GM20431 (cell line): Measurements from ENCODE around the gene SATB2.

Source experiments
- in situ Hi-C: fragments of 300-500 bp; cut with MseI, MboI; formaldehyde crosslinking; loops from one replicate; pipeline ENCODE4 v1.15.0; 2020; ENCODE audit warnings: low sequenced_read_pairs; ENCODE audit not compliant: unreplicated experiment

SATB2 gene

DNA sequence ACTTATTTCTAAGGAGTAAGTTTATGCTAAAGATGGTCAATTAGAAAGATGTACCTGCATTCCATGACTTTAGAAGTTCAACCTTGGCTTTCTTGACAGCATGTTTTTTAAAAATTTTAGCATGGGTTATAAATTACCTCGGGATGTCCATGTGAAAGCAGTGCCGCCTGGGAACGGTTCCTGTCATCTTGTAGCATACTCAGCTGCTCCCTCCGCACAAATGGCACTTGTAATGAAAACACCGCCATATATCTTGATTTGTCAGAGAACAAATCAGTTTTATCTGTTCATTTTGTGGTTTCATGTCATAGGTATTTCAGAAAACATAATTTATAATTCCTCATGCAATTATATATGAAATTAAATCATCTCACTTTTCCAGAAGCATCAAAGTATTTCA, 38.3 kb downstream of the SATB2 start:
- in situ Hi-C loops, result no loop called here

DNA sequence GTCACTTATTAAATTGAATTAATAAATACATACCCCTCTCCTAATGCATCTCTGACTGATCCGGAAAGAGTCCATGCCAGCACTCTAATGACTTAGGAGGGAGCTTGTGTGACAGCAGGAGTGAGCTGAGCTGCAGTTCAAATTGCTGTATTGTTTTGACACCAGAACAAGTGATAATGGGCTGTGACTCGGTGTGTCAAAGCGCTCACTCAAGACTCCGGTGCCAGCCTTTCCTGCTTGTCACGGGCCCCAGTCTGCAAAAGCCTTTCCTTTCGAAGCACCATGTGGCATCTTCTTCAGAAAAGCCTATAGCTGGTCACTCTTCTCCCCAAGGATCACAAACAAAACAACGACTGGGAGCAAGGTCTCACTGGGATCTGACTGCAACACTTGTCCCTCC, 43.3 kb downstream of the SATB2 start:
- in situ Hi-C loops, result no loop called here

DNA sequence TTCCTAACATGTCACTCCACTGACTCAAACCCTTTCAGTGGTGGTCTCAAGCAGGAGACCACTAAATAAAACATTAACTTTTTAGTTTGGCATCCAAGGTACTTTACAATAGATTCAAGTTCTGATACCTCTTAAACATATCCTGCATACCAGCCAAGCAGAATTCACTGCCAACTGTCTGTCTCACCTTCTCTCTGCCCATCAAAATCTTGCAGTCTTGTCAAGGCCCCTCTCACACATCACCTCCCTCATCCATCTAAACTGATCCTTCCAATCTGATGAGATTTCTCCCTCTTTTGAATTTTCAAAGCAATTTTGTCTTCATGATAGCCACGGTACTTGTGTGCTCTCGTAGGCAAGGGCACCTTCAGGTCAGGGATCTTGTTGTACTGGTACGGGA, 43.7 kb downstream of the SATB2 start:
- in situ Hi-C loops, result no loop called here

DNA sequence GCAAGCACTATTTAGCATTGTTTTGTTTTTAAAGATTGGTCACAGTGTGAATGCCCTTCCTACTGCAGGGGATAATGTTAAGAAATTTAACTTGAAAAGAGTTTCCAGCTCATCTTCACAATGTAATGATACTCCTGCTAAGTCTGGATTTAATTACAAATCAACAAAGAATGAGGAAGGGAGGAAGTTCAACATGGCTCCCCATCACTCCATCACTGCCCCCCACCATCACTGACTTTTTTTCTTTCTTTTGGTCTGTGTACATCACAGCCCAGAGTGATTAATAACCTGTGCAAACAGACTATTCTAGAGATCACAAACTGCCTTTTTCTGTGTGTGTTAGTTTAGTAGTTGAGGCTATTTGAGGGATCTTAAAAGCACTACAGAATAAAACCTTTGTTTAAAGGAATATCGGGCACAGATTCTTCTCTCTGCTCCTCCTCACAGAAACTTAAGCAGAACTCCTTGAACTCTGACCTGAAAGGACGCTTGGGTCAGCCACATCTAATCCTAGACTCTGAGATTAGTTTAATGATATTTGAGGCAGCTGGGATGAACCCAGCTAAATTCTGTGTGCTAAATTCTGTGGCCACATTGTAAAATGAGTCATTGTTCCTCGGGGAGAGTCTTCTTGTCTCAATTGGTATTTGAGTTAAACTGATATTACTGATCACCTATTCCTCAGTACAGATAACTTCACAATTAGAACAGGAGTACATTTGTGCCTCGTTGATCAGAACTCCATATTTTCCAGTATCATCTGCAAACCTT, 47.8 kb downstream of the SATB2 start:
- in situ Hi-C loops, result no loop called here

DNA sequence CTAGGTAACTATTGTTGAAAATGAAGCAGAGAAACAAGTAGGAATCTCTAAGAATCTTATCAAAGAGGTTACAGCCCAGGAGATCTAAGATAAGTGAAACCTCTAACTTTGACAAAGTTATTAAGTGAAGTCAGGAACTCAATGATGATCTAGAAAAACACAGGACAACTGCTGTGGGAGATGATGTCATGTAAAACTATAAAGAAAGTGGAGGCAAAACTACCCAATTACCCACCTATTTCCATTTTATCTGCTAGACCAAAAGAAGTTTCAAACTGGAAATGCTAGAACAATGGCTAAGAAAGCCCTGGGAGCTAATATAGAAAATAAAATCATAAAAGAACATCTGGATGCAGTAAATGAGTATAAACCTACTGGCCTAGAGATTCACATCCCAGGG, 50.3 kb downstream of the SATB2 start:
- in situ Hi-C loops, result no loop called here

DNA sequence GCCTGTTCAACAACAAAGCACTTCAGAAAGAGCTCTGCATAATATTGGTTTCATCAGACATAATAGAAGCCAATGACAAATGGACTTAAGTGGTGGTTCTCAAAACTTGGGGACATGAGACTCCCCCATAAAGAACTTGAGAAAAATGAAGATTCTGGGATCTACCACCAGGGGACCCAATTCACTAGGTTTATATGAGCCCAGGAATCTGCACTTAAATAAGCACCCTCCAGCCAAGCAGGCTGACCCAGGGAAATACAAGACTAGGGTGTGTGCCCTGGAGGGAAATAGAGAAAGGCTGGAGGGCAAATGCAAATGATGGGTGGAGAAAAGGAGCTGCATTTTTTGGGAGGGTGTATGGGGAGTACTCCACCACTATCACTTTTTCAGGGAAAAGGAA, 52.5 kb downstream of the SATB2 start:
- in situ Hi-C loops, result no loop called here

DNA sequence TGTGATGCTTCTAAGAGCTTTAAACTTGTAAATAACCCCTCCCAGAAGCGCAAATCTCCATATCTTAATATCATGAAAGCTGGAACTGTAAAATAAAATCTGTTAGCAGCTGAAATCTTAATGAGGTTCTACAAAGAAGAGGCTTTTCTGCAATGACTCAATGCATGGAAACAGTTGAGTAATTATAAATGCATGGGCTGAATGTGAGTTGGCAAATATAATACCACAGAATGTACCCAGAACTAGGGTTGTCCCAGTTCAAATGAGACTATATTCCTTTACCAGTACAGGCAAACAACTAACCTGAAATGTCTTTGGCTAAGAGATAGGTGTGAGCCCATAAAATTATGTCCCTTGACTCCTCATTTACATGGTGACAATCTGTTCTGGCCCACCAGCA, 52.9 kb downstream of the SATB2 start:
- in situ Hi-C loops, result no loop called here

DNA sequence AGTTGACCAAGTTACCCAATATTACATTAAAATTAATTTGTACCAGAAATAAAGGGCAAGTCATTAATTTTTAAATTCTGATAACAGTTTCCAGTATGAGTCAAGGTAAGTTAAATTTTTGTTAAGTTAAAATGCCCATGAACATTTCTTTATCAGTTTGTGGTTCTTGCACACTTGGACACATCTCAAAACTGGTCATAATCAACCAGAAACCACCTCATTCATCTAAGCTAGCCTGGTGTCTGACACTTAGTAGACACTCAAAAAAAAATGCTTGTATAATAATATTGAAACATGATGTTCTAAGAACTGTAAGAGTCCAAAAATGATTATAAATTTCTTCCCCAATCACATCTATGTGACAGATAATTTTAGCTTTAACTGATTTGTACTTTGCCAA, 62.4 kb downstream of the SATB2 start:
- in situ Hi-C loops, result no loop called here

DNA sequence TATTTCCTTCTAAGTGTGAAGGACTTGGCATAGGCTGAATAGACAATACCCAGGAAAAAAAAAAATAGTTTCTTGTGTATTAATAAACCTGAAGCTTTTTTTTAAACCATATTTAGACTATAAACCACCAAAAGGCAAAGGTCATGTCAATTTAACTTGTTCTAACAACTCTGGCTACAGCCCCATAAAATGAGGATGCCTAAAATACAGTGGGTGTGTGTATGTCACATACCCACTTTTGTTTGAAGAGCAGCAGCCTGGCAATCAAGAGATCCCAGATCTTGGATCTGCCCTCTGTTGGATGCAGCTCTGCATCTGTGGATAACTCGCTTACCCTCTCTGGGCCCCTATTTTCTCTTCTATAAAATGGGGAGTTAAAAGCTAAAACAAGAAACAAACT, 65.4 kb downstream of the SATB2 start:
- in situ Hi-C loops, result no loop called here

DNA sequence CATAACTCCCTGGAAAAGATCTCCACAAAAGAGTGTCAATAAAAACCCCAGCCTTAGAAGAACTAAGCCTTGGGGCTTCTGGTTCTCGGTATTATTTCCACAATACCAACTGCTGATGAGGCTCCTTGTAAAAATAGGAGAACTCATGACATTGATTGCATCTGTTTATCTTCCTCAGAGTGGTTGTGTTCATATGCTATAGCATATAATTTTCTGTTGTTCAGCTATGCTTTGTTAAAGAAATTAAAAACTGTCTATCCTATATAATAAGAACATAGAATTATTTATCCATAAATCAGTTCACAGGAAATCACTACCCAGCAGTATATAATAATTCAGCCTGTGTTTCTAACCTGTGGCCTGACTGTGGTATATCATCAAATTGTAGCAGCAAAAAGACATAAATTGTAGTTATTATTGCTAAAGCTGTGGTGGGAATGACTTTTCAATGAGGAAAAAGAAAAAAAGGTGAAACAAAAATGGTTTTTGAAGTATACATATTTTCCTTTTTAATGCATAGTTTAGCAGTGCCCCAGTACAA, 68.9 kb downstream of the SATB2 start:
- in situ Hi-C loops, result no loop called here

DNA sequence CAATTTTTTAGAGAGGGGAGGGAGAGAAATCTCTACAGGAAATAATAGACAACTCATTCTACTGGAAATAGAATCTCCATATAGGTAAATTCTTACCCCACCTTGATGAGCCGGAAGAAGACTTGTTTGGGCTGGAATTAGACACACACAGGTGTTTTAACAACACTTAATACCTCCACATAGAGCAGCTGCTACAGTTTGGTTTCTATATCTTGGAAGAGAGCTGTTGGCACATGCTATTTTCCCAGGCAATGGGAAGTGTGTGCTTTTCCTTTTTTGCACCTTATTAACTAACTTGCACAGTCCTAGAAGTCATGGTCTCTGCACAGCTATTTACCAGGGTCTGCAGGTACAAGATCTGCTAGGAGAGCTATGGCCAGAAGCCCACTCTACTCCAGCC, 73.7 kb downstream of the SATB2 start:
- in situ Hi-C loops, result no loop called here

DNA sequence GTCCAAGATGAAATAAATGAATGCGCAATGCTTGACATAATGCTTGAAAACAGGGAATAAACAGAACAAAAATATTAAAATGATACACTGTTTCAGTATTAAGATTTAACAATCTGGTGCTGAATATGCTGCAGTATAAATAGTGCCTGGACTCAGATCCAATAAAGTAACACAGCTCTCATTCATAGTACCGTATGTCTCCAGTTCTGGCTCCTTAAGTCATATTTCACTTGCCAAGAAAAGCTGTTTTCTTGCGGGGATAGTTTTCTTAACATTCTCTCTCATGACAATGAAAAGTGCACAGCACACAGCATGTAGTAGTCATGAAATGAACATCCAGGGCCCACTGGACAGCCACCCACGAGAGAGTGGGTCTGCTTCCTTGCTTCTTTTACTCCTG, 74.7 kb downstream of the SATB2 start:
- in situ Hi-C loops, result no loop called here

DNA sequence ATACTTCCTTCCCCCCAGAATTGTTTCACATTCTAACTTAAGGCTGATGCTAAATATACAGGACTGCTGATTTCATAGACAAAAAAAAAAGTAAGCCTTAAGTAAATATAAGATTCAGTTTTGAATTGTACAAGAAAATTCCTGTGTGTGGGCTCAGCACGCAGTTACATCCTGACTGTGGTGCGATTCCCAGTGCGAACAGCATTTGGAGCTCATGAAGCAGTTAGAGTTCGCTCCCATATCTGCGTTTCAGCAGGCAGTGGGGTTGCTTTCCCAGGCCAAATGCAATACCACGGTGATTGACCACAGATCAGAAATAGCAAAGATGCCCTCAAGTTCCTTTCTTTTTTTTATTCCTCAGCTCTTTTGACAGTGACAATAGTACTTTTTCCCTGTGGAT, 75.6 kb downstream of the SATB2 start:
- in situ Hi-C loops, result no loop called here

DNA sequence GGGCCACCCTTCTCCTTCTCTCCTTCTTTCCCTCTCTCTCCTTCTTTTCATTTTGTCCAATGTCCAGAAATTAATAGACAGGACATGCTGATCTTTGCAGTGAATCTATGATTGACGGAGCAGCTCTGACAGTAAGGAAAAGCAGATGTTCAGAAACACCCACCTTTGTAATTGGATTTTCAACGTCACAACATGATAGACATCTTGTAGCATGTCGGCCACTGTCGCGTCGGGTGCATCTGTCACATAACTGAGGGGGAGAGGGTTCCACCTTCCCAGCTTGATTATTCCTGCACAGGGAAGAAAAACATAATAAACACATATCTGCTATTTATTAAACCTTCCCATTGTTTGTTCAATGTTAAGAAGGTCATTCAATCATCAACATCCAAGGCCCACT, 76.2 kb downstream of the SATB2 start:
- in situ Hi-C loops, result no loop called here

DNA sequence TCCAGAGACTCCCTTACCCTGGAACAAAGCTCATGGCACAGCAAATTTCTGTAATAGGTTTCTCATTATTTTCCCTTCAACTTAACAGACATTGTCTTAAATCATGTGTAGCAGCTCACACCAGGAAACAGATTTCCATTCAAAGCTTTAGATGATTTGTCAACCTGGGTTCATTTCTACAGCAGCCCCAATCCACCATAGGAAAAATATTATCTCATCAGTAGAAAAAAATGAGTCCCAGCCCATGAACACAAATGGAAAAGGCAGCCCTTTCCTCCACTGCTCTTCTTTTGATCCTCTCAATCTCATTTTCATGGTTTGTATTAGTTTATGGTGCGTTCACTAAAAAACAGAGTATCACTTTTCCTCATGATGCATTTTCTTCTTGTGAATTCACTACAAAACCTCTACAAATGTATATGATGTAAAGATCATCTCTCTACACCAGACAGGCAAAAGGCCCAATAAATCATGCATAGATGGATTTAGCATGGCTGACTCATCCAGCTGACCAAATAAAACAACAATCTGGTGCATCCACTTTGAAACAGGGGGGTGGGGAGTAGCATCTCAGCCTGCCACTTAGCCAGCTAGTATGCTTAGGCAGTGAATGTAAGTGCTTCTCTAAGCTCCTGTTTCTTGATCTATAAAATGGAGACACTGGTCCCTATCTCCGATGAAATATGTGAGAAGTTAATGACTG, 78.6 kb downstream of the SATB2 start:
- in situ Hi-C loops, result no loop called here

DNA sequence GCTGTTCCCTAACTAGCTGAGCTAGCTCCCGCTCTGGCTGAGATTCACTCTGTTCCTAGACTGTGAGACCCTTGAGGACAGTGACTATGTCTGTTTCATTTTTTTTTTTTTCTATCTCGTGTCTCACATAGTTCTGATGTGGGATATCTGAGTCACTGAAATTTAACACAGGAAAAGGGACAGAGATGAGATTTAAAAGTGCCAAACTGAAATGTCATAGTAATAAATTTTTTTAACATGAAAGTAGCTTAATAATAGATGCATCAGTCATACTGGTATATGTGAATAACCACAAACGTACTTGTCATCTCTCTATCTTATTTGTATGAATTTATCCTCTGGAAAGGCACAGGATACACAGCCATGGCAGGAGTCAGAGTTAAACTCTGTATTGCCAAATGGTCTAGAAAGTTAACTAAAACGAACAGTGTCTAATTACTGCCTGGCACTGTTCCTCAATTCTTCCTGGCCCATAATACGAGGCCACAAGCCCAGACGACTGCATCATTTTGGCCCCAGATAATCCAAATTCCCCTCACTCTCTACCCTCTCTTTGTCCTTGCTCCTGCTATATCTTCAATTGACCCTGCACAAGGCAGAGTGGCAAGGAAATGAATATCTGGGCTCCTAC, 87.5 kb downstream of the SATB2 start:
- in situ Hi-C loops, result no loop called here

DNA sequence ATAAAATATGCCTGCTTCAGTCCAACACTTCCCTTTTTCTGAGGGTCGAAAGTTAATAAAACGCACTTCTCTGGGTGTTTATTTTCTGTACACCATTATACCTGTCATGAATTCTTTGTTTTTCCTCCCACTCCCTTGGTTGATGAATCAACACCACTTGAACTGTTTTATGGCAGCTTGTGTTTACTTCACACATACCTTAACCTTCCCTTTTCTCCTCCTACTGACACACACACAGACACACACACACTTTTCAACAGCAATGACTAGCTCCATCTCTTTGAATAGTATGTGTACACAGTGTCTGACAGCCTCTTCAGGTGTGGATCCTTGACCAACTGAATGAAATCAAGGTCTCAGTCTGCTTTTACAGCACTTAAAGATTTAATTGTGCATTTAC, 91.3 kb downstream of the SATB2 start:
- in situ Hi-C loops, result no loop called here

DNA sequence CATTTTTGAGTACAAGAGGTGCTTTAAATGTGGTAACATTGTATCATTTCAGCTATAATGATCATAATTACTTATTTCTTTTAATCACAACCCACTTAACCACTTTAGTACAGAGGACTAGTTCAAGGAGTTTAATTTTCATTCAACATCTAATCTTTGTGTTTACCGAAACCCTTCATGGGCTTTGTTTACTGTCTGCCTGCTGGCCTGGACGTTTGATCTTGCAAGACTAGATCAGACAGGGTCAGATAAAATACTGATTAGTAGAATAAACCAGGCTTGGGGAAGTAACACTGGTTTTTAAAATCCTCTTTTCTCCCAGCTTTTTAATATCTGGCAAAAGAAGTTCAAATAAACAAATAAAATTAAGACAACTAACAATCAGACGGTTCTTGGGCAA, 93.6 kb downstream of the SATB2 start:
- in situ Hi-C loops, result no loop called here

DNA sequence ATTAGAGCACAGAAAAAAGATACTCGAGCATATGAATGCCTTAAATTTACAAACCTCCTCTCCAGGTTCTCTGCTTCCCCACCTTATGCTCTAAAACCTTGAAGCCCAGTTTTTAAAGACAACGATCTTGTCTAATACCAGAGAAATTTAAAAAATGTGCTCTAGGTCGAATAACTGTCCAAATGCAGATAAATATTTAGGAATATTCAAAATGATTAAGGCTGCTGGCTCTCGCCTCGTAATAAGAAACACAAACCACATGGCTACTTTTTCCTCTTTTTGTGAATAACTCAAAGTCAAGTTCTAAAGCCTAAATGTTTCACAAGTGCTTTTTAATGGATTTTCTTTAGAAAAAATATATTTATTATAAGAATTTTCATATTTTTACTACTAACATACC, 101.3 kb downstream of the SATB2 start:
- in situ Hi-C loops, result no loop called here

DNA sequence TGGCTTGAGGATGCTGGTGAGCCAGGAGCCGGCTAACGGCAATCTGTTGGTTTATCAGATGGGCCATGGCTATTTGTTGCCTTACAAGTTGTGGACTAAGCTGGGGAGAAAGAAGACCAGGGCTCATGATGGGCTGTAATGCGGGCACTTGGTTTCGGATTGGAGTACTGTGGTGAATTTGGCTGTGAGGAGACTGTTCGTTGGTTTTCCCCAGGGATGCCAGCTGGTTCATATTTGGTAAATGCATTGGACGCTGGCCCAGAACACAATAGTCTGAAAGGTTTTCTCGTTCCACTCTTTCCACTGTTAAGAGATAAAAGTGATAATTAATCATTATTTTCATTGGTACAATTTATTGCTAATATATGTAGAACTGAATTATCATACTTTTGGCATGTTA, 108.9 kb downstream of the SATB2 start:
- in situ Hi-C loops, result no loop called here

DNA sequence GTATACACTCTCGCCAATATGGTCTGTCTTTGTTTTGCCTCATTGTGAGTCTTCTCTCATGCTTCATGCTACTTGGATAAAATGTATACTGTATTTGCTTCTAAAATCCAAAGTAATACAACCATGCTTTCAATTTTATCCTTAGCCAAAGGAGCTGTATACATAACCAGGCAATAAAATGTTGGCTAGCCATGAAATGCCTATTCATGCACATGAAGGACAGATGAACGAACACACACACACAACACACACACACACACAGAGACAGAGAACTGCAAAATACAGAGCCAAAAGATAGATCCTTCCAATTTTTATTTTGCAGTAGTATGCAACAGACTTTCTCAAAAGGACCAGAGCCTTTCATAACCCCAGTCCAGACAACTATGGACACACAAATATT, 113.7 kb downstream of the SATB2 start:
- in situ Hi-C loops, result no loop called here
